Endothelial cell of umbilical vein (primary cell): ENCODE measurements around the gene TBC1D14. TPM values are rescaled to one million over a fixed set of nuclear protein-coding genes. Genes with fewer than 3 reads are reported as not detected.

Experiments used
- Bru-seq: library from RNA; stranded (reverse); fragments of 400-500 nt; gene quantifications from one replicate; lab custom pipeline; 2021; lab: Mats Ljungman, UMichigan
- BruChase-seq, 2 experiments: library from RNA; stranded (reverse); fragments of 400-500 nt; gene quantifications; one replicate each; lab custom pipeline; 2021; lab: Mats Ljungman, UMichigan
- BruUV-seq: library from RNA; stranded (reverse); fragments of 400-500 nt; replicated peaks from 2 replicates; lab custom pipeline; 2021; lab: Mats Ljungman, UMichigan
- CTCF ChIA-PET: fragments of 300-600, 350-600 bp; sonication (Branson Sonifier 250); formaldehyde crosslinking; loops from one replicate; lab custom pipeline; 2021; ENCODE audit warnings: antibody characterized with exemption, inconsistent platforms; lab: Charles Lee
- POLR2A ChIA-PET: fragments of 300-600, 350-600 bp; sonication (Branson Sonifier 250); formaldehyde crosslinking; loops from one replicate; lab custom pipeline; 2021; ENCODE audit warnings: antibody characterized with exemption, inconsistent platforms; lab: Charles Lee
- DNase-seq: peaks from one replicate; pipeline ENCODE4 v3.0.0-alpha.2; 2011; ENCODE audit warnings: low read depth, low spot score
- FAIRE-seq: peaks from 2 replicates; lab custom pipeline; 2011; peaks lifted over from hg19 to GRCh38; lab: Jason Lieb, UNC
- H2AFZ ChIP-seq: 2 replicates; pipeline ENCODE4 v1.6.0; 2012; ENCODE audit warnings: low read depth, low read length, control low read depth, inconsistent platforms
- H3K27ac ChIP-seq: 2 replicates; pipeline ENCODE4 v1.5.1; 2011; ENCODE audit warnings: low read depth, mild to moderate bottlenecking, control low read depth, low read length, moderate library complexity; ENCODE audit not compliant: insufficient read depth
- H3K27me3 ChIP-seq, 2 experiments: 2 replicates each; pipeline versions ENCODE4 v1.6.0 to v1.6.1; 2011; ENCODE audit warnings: low read length in 2 of 2, mixed read lengths in 1 of 2; ENCODE audit not compliant: control insufficient read depth in 2 of 2, insufficient read depth in 2 of 2
- H3K36me3 ChIP-seq, 2 experiments: 2 replicates in 1 of 2; 3 replicates in 1 of 2; pipeline ENCODE4 v1.5.1; 2011; ENCODE audit warnings: low read length in 2 of 2, mild to moderate bottlenecking in 1 of 2, moderate library complexity in 1 of 2; ENCODE audit not compliant: control insufficient read depth in 2 of 2, insufficient read depth in 2 of 2; ENCODE audit errors: extremely low read depth in 1 of 2
- H3K4me1 ChIP-seq: 3 replicates; pipeline ENCODE4 v1.5.1; 2011; ENCODE audit warnings: mild to moderate bottlenecking, low read length; ENCODE audit not compliant: control insufficient read depth, insufficient read depth; ENCODE audit errors: extremely low read depth
- H3K4me2 ChIP-seq: 2 replicates; pipeline ENCODE4 v1.6.1; 2011; ENCODE audit warnings: low read length, control low read depth, mixed read lengths; ENCODE audit not compliant: insufficient read depth
- H3K4me3 ChIP-seq, 3 experiments: fragments of 200-600 bp in 1 of 3; sonication (generic), shearing (Covaris generic) in 1 of 3; replicated peaks in 1 of 3; 2 replicates each; pipeline ENCODE4 v1.5.1; 2011 to 2016; ENCODE audit warnings: control low read depth in 3 of 3, low read length in 3 of 3, mild to moderate bottlenecking in 2 of 3, inconsistent platforms in 1 of 3, low read depth in 1 of 3, moderate library complexity in 1 of 3; ENCODE audit not compliant: insufficient read depth in 1 of 3
- H3K79me2 ChIP-seq: 2 replicates; pipeline ENCODE4 v1.6.0; 2012; ENCODE audit warnings: low read length, inconsistent platforms; ENCODE audit not compliant: control insufficient read depth, insufficient read depth
- H3K9ac ChIP-seq: replicated peaks from 2 replicates; pipeline ENCODE3; 2011; ENCODE audit warnings: low read length, control low read depth; ENCODE audit not compliant: insufficient read depth; ENCODE audit errors: extremely low read depth
- H3K9me1 ChIP-seq: replicated peaks from 3 replicates; pipeline ENCODE4 v1.6.0; 2011; ENCODE audit warnings: mild to moderate bottlenecking, low read length; ENCODE audit not compliant: control insufficient read depth, insufficient read depth; ENCODE audit errors: extremely low read depth
- H3K9me3 ChIP-seq: replicated peaks from 2 replicates; pipeline ENCODE4 v1.5.1; 2012; ENCODE audit warnings: low read length, inconsistent platforms; ENCODE audit not compliant: control insufficient read depth, insufficient read depth
- H4K20me1 ChIP-seq: replicated peaks from 2 replicates; pipeline ENCODE3; 2011; ENCODE audit warnings: mild to moderate bottlenecking, low read length; ENCODE audit not compliant: control insufficient read depth, insufficient read depth; ENCODE audit errors: extremely low read depth
- CTCF ChIP-seq, 2 donors: IDR thresholded peaks; 1 replicate in 1 of 2; 2 replicates in 1 of 2; pipeline ENCODE4 v1.5.1; 2011; ENCODE audit warnings: low read length in 2 of 2, mild to moderate bottlenecking in 2 of 2, moderate library complexity in 2 of 2, control low read depth in 1 of 2, inconsistent platforms in 1 of 2, low read depth in 1 of 2; ENCODE audit not compliant: insufficient read depth in 1 of 2; ENCODE audit errors: extremely low read depth in 1 of 2
- EZH2 ChIP-seq: IDR thresholded peaks from 2 replicates; pipeline ENCODE4 v1.6.1; 2012; ENCODE audit warnings: borderline replicate concordance, low read depth, mild to moderate bottlenecking, moderate library complexity, low read length, inconsistent platforms; ENCODE audit not compliant: severe bottlenecking
- POLR2A ChIP-seq: IDR thresholded peaks from 2 replicates; pipeline ENCODE4 v1.6.1; 2012; ENCODE audit warnings: low read depth, mild to moderate bottlenecking, control low read depth, low read length
- POLR2AphosphoS5 ChIP-seq: IDR thresholded peaks from 2 replicates; pipeline ENCODE4 v1.6.1; 2012; ENCODE audit warnings: low read depth, mild to moderate bottlenecking, control low read depth, low read length, moderate library complexity; ENCODE audit not compliant: insufficient read depth
- dilution Hi-C: fragments of 300-500 bp; cut with MboI; formaldehyde crosslinking; loops from one replicate; pipeline ENCODE4 v1.15.0; 2019; ENCODE audit warnings: low sequenced_read_pairs; ENCODE audit not compliant: extremely low pct_ligation_motif_present
- intact Hi-C: fragments of 100-400 bp; cut with micrococcal nuclease; formaldehyde crosslinking; loops from one replicate; pipeline ENCODE4 v1.10.0; 2022
- long read RNA-seq: library from polyadenylated mRNA; stranded (forward); transcript quantifications from one replicate; pipeline ENCODE4 v2.0.0, GENCODE V29; 2021
- polyA minus RNA-seq, 3 experiments: library from RNA; depleted of rRNA, polyadenylated mRNA; stranded (reverse); fragments of >200 nt; gene quantifications; 1 replicate in 1 of 3; 2 replicates in 2 of 3; pipeline ENCODE4 v1.2.3, GENCODE V29; 2011
- polyA plus RNA-seq, 4 experiments: library from polyadenylated mRNA; depleted of rRNA in 3 of 4; stranded (reverse) in 3 of 4; unstranded in 1 of 4; fragments of >200 nt; gene quantifications; 2 replicates each; pipeline versions ENCODE4 v1.2.1 to v1.2.3, GENCODE V29; 2011 to 2012; ENCODE audit warnings: missing spikeins in 1 of 4
- total RNA-seq: library from RNA; stranded (reverse); gene quantifications from 2 replicates; pipeline ENCODE4 v1.2.3, GENCODE V29; 2021
- TF ChIP-seq, protein P1 (sequence below): IDR thresholded peaks from 2 replicates; pipeline ENCODE4 v1.6.1; 2011; ENCODE audit not compliant: insufficient read depth, insufficient read length

The TBC1D14 gene, protein sequence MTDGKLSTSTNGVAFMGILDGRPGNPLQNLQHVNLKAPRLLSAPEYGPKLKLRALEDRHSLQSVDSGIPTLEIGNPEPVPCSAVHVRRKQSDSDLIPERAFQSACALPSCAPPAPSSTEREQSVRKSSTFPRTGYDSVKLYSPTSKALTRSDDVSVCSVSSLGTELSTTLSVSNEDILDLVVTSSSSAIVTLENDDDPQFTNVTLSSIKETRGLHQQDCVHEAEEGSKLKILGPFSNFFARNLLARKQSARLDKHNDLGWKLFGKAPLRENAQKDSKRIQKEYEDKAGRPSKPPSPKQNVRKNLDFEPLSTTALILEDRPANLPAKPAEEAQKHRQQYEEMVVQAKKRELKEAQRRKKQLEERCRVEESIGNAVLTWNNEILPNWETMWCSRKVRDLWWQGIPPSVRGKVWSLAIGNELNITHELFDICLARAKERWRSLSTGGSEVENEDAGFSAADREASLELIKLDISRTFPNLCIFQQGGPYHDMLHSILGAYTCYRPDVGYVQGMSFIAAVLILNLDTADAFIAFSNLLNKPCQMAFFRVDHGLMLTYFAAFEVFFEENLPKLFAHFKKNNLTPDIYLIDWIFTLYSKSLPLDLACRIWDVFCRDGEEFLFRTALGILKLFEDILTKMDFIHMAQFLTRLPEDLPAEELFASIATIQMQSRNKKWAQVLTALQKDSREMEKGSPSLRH
- total RNA-seq (23.3 and 24.8 TPM in 2 replicates), polyA plus RNA-seq (22.2 and 23.7 TPM in 2 replicates), polyA minus RNA-seq (28.1 and 29.0 TPM in 2 replicates), Bru-seq, nascent RNA (percentile 58 among the genes with signal in this experiment), BruChase-seq, experiment 1, labeled RNA remaining after a 6-hour chase (percentile 62 among the genes with signal in this experiment), BruChase-seq, experiment 2, labeled RNA remaining after a 2-hour chase (percentile 58 among the genes with signal in this experiment)
- polyA plus RNA-seq (2011; cell fraction: cytosol; rRNA removed): 23.4 and 23.9 TPM in 2 replicates
- 25.6 and 30.0 TPM in 2 replicates for polyA plus RNA-seq (2011; cell fraction: nucleus; rRNA removed)
- polyA plus RNA-seq (2012): 21.0 and 23.3 TPM in 2 replicates
- polyA minus RNA-seq (2011; cell fraction: cytosol; rRNA and poly(A)+ RNA removed): 16.4 TPM
- polyA minus RNA-seq (2011; cell fraction: nucleus; rRNA and poly(A)+ RNA removed): 13.9 and 14.3 TPM in 2 replicates
- long read RNA-seq, full-length matches to known transcripts: 8 of 18 reads
- long read RNA-seq, partial matches to known transcripts: 1 of 18 reads
- long read RNA-seq, other reads (novel, unspliced or antisense): 9 of 18 reads

GRCh38 chr4:6909113-6909969, at the start of gene TBC1D14:
TBC1D14 (plus strand) TSS chr4:6909826; CDS start chr4:6923390, 13,564 bp downstream.
- H2AFZ ChIP-seq: peak within 1 kb of the TSS; percentile 83
- dilution Hi-C loops: no loop called here
- POLR2A ChIA-PET: interaction anchor here (0.6 to 1.4 kb wide), 2 partner anchors 77 to 158 kb away, joined by 3 to 6 read pairs; partner anchors contain the start of gene GRPEL1
- H3K27me3 ChIP-seq: peaks cover 0 to 9% of the 10 kb centered on the region in 2 experiments
- peak within 1 kb of the TSS; percentile 65 to 80 (median 73) for H3K4me3 ChIP-seq
- H3K36me3 ChIP-seq: no peaks in the 10 kb centered on the region
- H3K79me2 ChIP-seq: no peaks in the 10 kb centered on the region
- no peaks in the 10 kb centered on the region for H3K9me1 ChIP-seq
- BruUV-seq: TSS peak; percentile 80
- peak; percentile 56 for TF ChIP-seq POLR2A
- peak in 1 of 2 donors; percentile 23 for TF ChIP-seq CTCF (IDR thresholded peaks at IDR 0.05; ENCODE audit: extremely low read depth in 1 of 2, insufficient read depth in 1 of 2, low read depth in 1 of 2, low read length in 2 of 2)
- TF ChIP-seq, protein P1, sequence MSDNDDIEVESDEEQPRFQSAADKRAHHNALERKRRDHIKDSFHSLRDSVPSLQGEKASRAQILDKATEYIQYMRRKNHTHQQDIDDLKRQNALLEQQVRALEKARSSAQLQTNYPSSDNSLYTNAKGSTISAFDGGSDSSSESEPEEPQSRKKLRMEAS: no peak
- peak; percentile 45 for TF ChIP-seq POLR2AphosphoS5
- no peak for TF ChIP-seq EZH2
- H3K4me1 ChIP-seq: peaks cover 16% of the 10 kb centered on the region
- H3K9me3 ChIP-seq: no peaks in the 10 kb centered on the region
- no peaks in the 10 kb centered on the region for H4K20me1 ChIP-seq
- H3K27ac ChIP-seq: peak within 1 kb of the TSS; percentile 91
- intact Hi-C loops: loop anchor here (1.0 to 5.0 kb wide), 4 partner anchors 63 to 159 kb away; partner anchors contain the start of genes GRPEL1 and TADA2B
- CTCF ChIA-PET: interaction anchor here (0.6 to 1.8 kb wide), 17 partner anchors 8 to 188 kb away, joined by 3 to 7 read pairs (median 3); partner anchors contain the start of gene TADA2B
- FAIRE-seq: peak; percentile 77
- peak within 1 kb of the TSS; percentile 95 for H3K4me2 ChIP-seq
- DNase-seq: peak; percentile 85
- peak within 1 kb of the TSS; percentile 93 for H3K9ac ChIP-seq
